T-helper 9 cell (primary cell): ENCODE data around the gene CDH16.

Experiments
- DNase-seq: peaks from one replicate; pipeline ENCODE4 v3.0.0-alpha.2; 2020

Gene CDH16

DNA sequence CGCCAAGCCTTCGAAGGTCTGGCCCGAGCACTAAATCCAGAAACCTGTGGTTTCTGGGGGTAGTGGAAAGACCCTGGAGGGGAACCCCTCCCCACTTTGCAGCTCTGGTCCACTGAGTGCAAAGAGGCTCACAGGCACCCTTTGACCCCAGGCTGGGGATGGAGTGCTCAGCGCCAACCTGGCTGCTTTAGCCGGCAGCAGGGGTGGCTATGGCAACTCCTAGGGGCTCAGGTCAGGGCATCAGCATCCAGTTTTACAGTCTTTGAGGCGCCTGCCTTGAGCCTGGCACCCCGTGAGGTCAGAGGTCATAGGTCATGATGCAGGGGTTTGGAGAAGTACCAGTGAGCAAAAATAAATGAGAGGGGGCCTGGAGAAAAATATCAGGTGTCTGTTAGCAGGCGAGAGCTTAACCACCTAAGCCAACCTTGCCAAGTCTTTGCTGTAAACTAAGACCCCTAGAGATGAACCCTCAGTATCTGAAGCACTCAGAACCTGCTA, 56.6 kb downstream of the CDH16 start:
- DNase-seq = no peak

DNA sequence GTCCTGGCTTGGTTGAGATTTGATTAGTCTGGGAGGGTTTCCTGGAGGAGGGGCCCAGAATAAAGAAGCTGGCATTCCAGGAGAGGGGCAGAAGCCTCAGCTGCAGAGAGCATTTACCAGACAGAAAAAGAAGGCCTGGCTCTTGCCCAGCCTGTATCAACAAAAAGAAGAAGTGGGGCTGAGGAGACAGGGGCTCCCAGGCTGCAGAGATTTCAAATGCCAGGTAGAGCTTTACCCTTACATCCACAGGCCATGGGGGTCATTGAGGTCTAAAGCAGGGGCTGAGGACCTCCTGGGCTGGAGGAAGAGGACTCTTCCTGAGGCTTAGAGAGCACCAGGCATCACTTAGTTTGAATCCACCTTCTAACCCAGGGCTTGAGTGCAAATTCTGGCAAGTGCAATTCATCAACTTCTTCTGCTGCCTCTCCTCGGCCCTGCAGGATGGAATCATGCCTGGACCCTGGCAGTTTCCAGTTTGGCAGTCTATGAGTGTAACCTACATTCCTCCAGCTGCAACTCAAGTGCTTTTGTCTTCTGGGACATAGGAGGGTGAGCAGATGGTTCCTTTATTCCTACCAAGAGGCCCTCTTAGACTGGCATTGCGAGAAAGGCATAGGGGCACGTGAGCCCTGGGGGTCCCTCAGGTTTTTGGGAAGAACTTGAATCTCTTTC, 59.2 kb downstream of the CDH16 start:
- no peak for DNase-seq

GRCh38 chr16:66858740-66859396, 59.8 kb downstream of the CDH16 start:
- DNase-seq = no peak
